B cell (primary cell): Measurements from ENCODE around the gene NKX6-2. TPM values are rescaled to one million over a fixed set of nuclear protein-coding genes. Genes with fewer than 3 reads are reported as not detected.

Experiments
- ATAC-seq: fragments of 200-7000 bp; cut with Tn5 transposase; one replicate; pipeline ENCODE4 v1.10.0; 2021; ENCODE audit warnings: low read depth, mild to moderate bottlenecking, moderate number of reproducible peaks, moderate library complexity
- CTCF ChIA-PET: fragments of 350-600 bp; sonication (Branson Sonifier 250); formaldehyde crosslinking; loops from one replicate; lab custom pipeline; 2021; ENCODE audit warnings: antibody characterized with exemption, inconsistent platforms; lab: Charles Lee
- POLR2A ChIA-PET: fragments of 350-600 bp; sonication (Branson Sonifier 250); formaldehyde crosslinking; loops from one replicate; lab custom pipeline; 2021; ENCODE audit warnings: antibody characterized with exemption; lab: Charles Lee
- DNase-seq: peaks from one replicate; pipeline ENCODE4 v3.0.0; 2013
- H2AFZ ChIP-seq: 2 replicates; pipeline ENCODE4 v1.6.1; 2012; ENCODE audit warnings: mild to moderate bottlenecking, low read depth, low read length; ENCODE audit not compliant: insufficient read depth, poor library complexity, severe bottlenecking
- H3K27ac ChIP-seq, 2 donors: 1 replicate in 1 of 2; 2 replicates in 1 of 2; pipeline ENCODE4 v1.5.1; 2012 to 2013; ENCODE audit warnings: low read length in 2 of 2, mild to moderate bottlenecking in 2 of 2, moderate library complexity in 1 of 2
- H3K27me3 ChIP-seq, 4 experiments: fragments of 200-600 bp in 1 of 4; sonication (generic) in 1 of 4; replicated peaks in 1 of 4; 1 replicate in 2 of 4; 2 replicates in 2 of 4; pipeline versions ENCODE4 v1.6.1 to v1.7.0; 2013 to 2016; ENCODE audit warnings: low read length in 3 of 4, mild to moderate bottlenecking in 2 of 4, mixed read lengths in 1 of 4, moderate library complexity in 1 of 4; ENCODE audit not compliant: insufficient read depth in 4 of 4, control insufficient read depth in 3 of 4; ENCODE audit errors: control extremely low read depth in 1 of 4
- H3K36me3 ChIP-seq, 2 experiments: replicated peaks in 1 of 2; 1 replicate in 1 of 2; 2 replicates in 1 of 2; pipeline versions ENCODE4 v1.6.1 to v1.7.1; 2013; ENCODE audit warnings: low read length in 1 of 2; ENCODE audit not compliant: insufficient read depth in 2 of 2, control insufficient read depth in 1 of 2; ENCODE audit errors: control extremely low read depth in 1 of 2, extremely low read depth in 1 of 2
- H3K4me1 ChIP-seq, 2 donors: fragments of 200-600 bp in 1 of 2; sonication (generic) in 1 of 2; 1 replicate in 1 of 2; 2 replicates in 1 of 2; pipeline versions ENCODE4 v1.5.1 to v1.6.1; 2013 to 2017; ENCODE audit warnings: low read length in 2 of 2; ENCODE audit not compliant: control insufficient read depth in 2 of 2, insufficient read depth in 2 of 2
- H3K4me2 ChIP-seq: replicated peaks from 2 replicates; pipeline ENCODE3; 2012; ENCODE audit warnings: mild to moderate bottlenecking, low read depth, low read length; ENCODE audit not compliant: poor library complexity, severe bottlenecking
- H3K4me3 ChIP-seq, 5 experiments: fragments of 200-600 bp in 1 of 5; sonication (generic) in 1 of 5; 1 replicate in 3 of 5; 2 replicates in 2 of 5; pipeline versions ENCODE4 v1.5.1 to v1.7.0; 2011 to 2016; ENCODE audit warnings: low read length in 4 of 5, mild to moderate bottlenecking in 4 of 5, low read depth in 2 of 5, control low read depth in 1 of 5, moderate library complexity in 1 of 5; ENCODE audit not compliant: insufficient read depth in 1 of 5; ENCODE audit errors: control extremely low read depth in 1 of 5, extremely low read depth in 1 of 5
- H3K79me2 ChIP-seq: fragments of 200-600 bp; sonication (generic); one replicate; pipeline ENCODE4 v1.6.0; 2016; ENCODE audit warnings: low read length; ENCODE audit not compliant: control insufficient read depth, insufficient read depth
- H3K9ac ChIP-seq: fragments of 200-600 bp; sonication (generic); 2 replicates; pipeline ENCODE4 v1.6.1; 2017; ENCODE audit warnings: mild to moderate bottlenecking, low read length, moderate library complexity
- H3K9me3 ChIP-seq, 3 donors: one replicate each; pipeline versions ENCODE4 v1.6.1 to v1.7.1; 2013; ENCODE audit warnings: low read length in 2 of 3; ENCODE audit not compliant: control insufficient read depth in 2 of 3, insufficient read depth in 1 of 3; ENCODE audit errors: control extremely low read depth in 1 of 3
- H4K20me1 ChIP-seq: 2 replicates; pipeline ENCODE4 v1.6.0; 2012; ENCODE audit warnings: mild to moderate bottlenecking, low read length; ENCODE audit not compliant: insufficient read depth, control insufficient read depth, poor library complexity, severe bottlenecking
- H3K27ac Mint-ChIP-seq: one replicate; pipeline ENCODE4 v1.8.0; 2021; ENCODE audit warnings: mixed read lengths
- H3K27me3 Mint-ChIP-seq: one replicate; pipeline ENCODE4 v1.8.0; 2021; ENCODE audit warnings: mixed read lengths
- H3K4me1 Mint-ChIP-seq: one replicate; pipeline ENCODE4 v1.8.0; 2021; ENCODE audit warnings: mixed read lengths
- H3K4me3 Mint-ChIP-seq: one replicate; pipeline ENCODE4 v1.8.0; 2021; ENCODE audit warnings: mixed read lengths
- H3K9me3 Mint-ChIP-seq: one replicate; pipeline ENCODE4 v1.8.0; 2022; ENCODE audit warnings: mixed read lengths; ENCODE audit not compliant: insufficient read depth
- CTCF ChIP-seq: fragments of 200-600 bp; IDR thresholded peaks from one replicate; pipeline ENCODE4 v1.8.0; 2022; ENCODE audit warnings: antibody characterized with exemption, mild to moderate bottlenecking
- EZH2 ChIP-seq: IDR thresholded peaks from 2 replicates; pipeline ENCODE4 v1.6.1; 2012; ENCODE audit warnings: borderline replicate concordance, low read depth, mild to moderate bottlenecking, moderate library complexity, low read length; ENCODE audit not compliant: insufficient read depth, poor library complexity, severe bottlenecking
- WGBS: methylation state at CpG from one replicate; pipeline ENCODE4 v1.1.5; 2013; ENCODE audit warnings: missing lambda C conversion rate; ENCODE audit not compliant: insufficient coverage; 5-methylcytosine and 5-hydroxymethylcytosine counted together
- intact Hi-C: fragments of 100-400 bp; cut with micrococcal nuclease; formaldehyde crosslinking; loops from one replicate; pipeline ENCODE4 v1.10.0; 2022
- polyA plus RNA-seq: library from polyadenylated mRNA; depleted of rRNA; stranded (reverse); fragments of >200 nt; gene quantifications from 2 replicates; pipeline ENCODE4 v1.2.3, GENCODE V29; 2012
- total RNA-seq, 2 donors: library from RNA; stranded (reverse); fragments of 120-200 nt in 1 of 2; gene quantifications; 1 replicate in 1 of 2; 2 replicates in 1 of 2; pipeline versions ENCODE4 v1.2.3 to v1.2.4, GENCODE V29; 2013 to 2022

The NKX6-2 gene
- total and polyA plus RNA-seq, 2 donors (not counting 1 experiment from before 2014, with no cell fraction given) = not detected

- Histone ChIP-seq H3K27ac (no peak overlapping the region), H3K9me3 (peaks cover 0 to 3% (median 0%) of the 10 kb centered on the region in 3 donors)
- CTCF ChIA-PET = no interaction called here
Measured at GRCh38 chr10:132733926-132734325, 52.0 kb downstream of the NKX6-2 start.

More at GRCh38 chr10:132733926-132734325, 52.0 kb downstream of the NKX6-2 start:
- no peaks in the 10 kb centered on the region for H3K9me3 Mint-ChIP-seq
- H2AFZ ChIP-seq = no peak overlapping the region
- no peak overlapping the region for H3K4me2 ChIP-seq
- TF ChIP-seq CTCF = no peak
- no peak for TF ChIP-seq EZH2
- H3K27me3 ChIP-seq = no peaks in the 10 kb centered on the region
- 96% methylated on average over 19 of the region's 19 CpGs for WGBS
- no peak overlapping the region for H3K27ac Mint-ChIP-seq
- H3K4me3 Mint-ChIP-seq = no peak overlapping the region
- H3K4me1 Mint-ChIP-seq = no peaks in the 10 kb centered on the region
- no peaks in the 10 kb centered on the region for H3K27me3 Mint-ChIP-seq
- H3K79me2 ChIP-seq = no peaks in the 10 kb centered on the region
- no peaks in the 10 kb centered on the region for H3K4me1 ChIP-seq
- H3K4me3 ChIP-seq = no peak overlapping the region
- DNase-seq (no peak), ATAC-seq (no peak)
- peaks cover 0 to 5% of the 10 kb centered on the region in 2 experiments for H3K36me3 ChIP-seq
- intact Hi-C loops = no loop called here
- H4K20me1 ChIP-seq = no peaks in the 10 kb centered on the region
- POLR2A ChIA-PET = no interaction called here
- H3K9ac ChIP-seq = no peak overlapping the region

Other genes with a start within 250 kb of the NKX6-2 start
- 87.8 and 93.9 TPM in 2 replicates for gene INPP5A, start 248.4 kb downstream of the NKX6-2 start, total RNA-seq
- 9.3 and 16.1 TPM in 2 replicates for gene INPP5A, start 248.4 kb downstream of the NKX6-2 start, polyA plus RNA-seq
- gene CFAP46, start 156.4 kb upstream of the NKX6-2 start, total RNA-seq = not detected in 2 replicates
- gene CFAP46, start 156.4 kb upstream of the NKX6-2 start, polyA plus RNA-seq = 0.07 and 0.35 TPM in 2 replicates